ENCODE results near the gene KSR2. TPM values are rescaled to one million over a fixed set of nuclear protein-coding genes. Genes with fewer than 3 reads are reported as not detected.
"Not testable (repeated sequence)": the region's sequence is repeated elsewhere in the genome, so short reads cannot be mapped to it uniquely, and the experiment has no call there.

KSR2 gene
- total RNA-seq, 2 experiments from 2014 or later, result 0.14 to 0.16 TPM

DNA sequence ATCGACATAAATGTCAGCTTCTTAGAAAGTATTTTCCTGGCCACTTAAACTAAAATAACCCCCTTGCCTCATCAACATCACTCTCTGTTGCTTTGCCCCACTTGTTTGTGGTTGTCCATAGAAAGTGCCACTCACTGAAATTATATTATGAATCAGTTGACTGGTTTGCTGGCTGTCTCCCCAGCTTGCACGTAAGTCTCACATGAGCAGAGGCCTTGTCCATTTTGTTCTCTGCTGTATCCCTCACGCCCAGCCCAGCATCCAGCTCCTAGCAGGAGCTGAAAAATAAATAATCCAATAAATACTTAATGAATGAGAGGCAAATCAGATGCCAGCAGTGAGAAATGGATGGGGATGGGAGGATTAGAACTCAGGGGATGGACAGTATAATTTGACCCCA lies 159.3 kb downstream of the KSR2 start:
- Mint-ChIP-seq H3K4me3 (no peak overlapping the region), H3K4me1 (no peaks in the 10 kb centered on the region), H3K27ac (no peak overlapping the region), H3K27me3 (peaks cover 22% of the 10 kb centered on the region), H3K36me3 (ENCODE audit: low read depth) (no peaks in the 10 kb centered on the region), H3K9me3 (ENCODE audit: low read depth) (no peaks in the 10 kb centered on the region)
- ATAC-seq (no peak), DNase-seq (no peak)
- intact Hi-C loops (cut with DNase I, micrococcal nuclease), result no loop called here
- ChIA-PET CTCF (interaction anchor here (0.7 kb wide), 1 partner anchor 28 kb away, joined by 3 read pairs; no protein-coding TSS in a partner anchor), POLR2A (no interaction called here)

DNA sequence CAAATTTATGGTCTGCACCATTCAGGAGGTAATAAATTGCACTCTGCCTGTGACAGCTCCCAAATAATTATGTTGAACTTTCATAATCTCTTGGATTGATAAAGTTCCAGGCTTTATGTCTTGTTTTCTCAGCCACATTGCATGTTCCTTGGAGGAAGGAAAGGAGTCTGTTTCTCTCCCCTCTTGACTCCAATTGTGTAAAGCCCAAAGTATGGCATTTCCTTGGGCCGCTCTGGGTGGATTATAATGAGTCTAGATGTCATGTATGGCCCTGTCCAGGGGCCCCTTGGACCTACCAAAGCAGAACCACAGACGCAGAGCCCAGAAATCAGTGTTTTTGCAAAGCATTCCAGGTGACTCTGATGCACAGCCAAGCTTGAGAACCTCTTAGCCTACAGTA lies 160.8 kb downstream of the KSR2 start:
- peaks cover 17% of the 10 kb centered on the region for H3K27me3 Mint-ChIP-seq
- H3K4me3 Mint-ChIP-seq, result no peak overlapping the region
- intact Hi-C loops (cut with DNase I, micrococcal nuclease), result no loop called here
- H3K4me1 Mint-ChIP-seq, result no peaks in the 10 kb centered on the region
- H3K36me3 Mint-ChIP-seq (ENCODE audit: low read depth), result no peaks in the 10 kb centered on the region
- H3K27ac Mint-ChIP-seq, result no peak overlapping the region
- ChIA-PET POLR2A (no interaction called here), CTCF (no interaction called here)
- ATAC-seq, result no peak
- DNase-seq, result no peak
- H3K9me3 Mint-ChIP-seq (ENCODE audit: low read depth), result no peaks in the 10 kb centered on the region

GRCh38 chr12:117807355-117807754 lies 161.4 kb downstream of the KSR2 start:
- Mint-ChIP-seq H3K4me3 (no peak overlapping the region), H3K9me3 (ENCODE audit: low read depth) (no peaks in the 10 kb centered on the region), H3K27ac (no peak overlapping the region), H3K27me3 (peaks cover 17% of the 10 kb centered on the region), H3K36me3 (ENCODE audit: low read depth) (no peaks in the 10 kb centered on the region), H3K4me1 (no peaks in the 10 kb centered on the region)
- DNase-seq (no peak), ATAC-seq (no peak)
- POLR2A ChIA-PET, result no interaction called here
- intact Hi-C loops (cut with DNase I, micrococcal nuclease), result no loop called here
- CTCF ChIA-PET, result no interaction called here

DNA sequence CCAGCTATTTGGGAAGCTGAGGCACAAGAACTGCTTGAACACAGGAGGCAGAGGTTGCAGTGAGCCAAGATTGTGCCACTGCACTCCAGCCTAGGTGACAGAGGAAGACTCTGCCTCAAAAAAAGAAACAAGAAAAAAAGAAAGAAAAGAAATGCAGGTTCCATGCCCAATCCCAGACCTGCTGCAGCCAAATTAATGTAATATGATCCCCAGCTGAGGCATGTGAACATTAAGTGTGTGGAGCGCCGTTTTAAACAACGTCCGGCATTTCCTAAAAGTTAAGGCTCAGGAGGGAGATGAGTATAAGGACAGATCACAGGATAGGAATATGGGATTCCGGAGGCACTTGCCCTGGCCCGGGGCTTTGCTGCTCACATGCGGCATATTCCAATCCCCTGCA lies 162.9 kb downstream of the KSR2 start:
- Mint-ChIP-seq H3K27ac (no peak overlapping the region), H3K9me3 (ENCODE audit: low read depth) (no peaks in the 10 kb centered on the region), H3K27me3 (peaks cover 17% of the 10 kb centered on the region), H3K4me1 (no peaks in the 10 kb centered on the region), H3K4me3 (no peak overlapping the region), H3K36me3 (ENCODE audit: low read depth) (no peaks in the 10 kb centered on the region)
- ChIA-PET CTCF (no interaction called here), POLR2A (no interaction called here)
- intact Hi-C loops (cut with DNase I, micrococcal nuclease), result no loop called here
- no peak for ATAC-seq
- no peak for DNase-seq

DNA sequence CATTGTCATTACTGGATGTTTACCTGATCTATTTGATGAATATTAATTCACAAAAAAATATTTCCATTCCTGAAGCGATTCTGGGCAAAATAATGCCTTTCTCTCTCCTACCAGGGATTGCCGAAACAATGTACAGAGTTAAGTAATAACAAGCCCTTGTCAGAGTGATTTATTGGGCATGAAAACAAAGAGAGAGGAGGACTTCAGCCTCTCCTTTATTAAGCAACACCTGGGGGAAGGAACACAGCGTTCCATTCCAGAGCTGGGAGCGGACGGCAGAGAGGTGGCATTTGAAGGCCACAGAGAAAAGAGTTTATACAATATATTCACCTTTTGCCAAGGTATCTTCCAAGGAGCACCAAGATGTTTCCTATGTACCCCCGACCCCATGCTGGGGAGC lies 165.8 kb downstream of the KSR2 start:
- POLR2A ChIA-PET, result no interaction called here
- Mint-ChIP-seq H3K27ac (no peak overlapping the region), H3K4me1 (no peaks in the 10 kb centered on the region), H3K27me3 (peaks cover 6% of the 10 kb centered on the region), H3K36me3 (ENCODE audit: low read depth) (no peaks in the 10 kb centered on the region), H3K9me3 (ENCODE audit: low read depth) (no peaks in the 10 kb centered on the region), H3K4me3 (no peak overlapping the region)
- ATAC-seq, result no peak
- no peak for DNase-seq
- CTCF ChIA-PET, result interaction anchor here (0.6 kb wide), 1 partner anchor 106 kb away, joined by 3 read pairs; no protein-coding TSS in a partner anchor
- intact Hi-C loops (cut with DNase I, micrococcal nuclease), result no loop called here

DNA sequence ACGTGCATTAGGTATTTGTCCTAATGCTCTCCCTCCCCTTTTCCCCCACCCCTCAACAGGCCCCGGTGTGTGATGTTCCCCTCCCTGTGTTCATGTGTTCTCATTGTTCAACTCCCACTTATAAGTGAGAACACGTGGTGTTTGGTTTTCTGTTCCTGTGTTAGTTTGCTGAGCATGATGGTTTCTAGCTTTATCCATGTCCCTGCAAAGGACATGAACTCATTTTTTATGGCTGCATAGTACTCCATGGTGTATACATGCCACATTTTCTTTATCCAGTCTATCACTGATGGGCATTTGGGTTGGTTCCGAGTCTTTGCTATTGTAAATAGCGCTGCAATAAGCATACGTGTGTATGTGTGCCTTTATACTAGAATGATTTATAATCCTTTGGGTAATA lies 168.1 kb downstream of the KSR2 start:
- H3K36me3 Mint-ChIP-seq (ENCODE audit: low read depth); H3K4me3 Mint-ChIP-seq; H3K9me3 Mint-ChIP-seq (ENCODE audit: low read depth); POLR2A ChIA-PET; H3K27ac Mint-ChIP-seq; ATAC-seq; intact Hi-C loops (cut with DNase I, micrococcal nuclease); H3K4me1 Mint-ChIP-seq; DNase-seq; H3K27me3 Mint-ChIP-seq: not testable (repeated sequence)
- CTCF ChIA-PET, result interaction anchor here (1.0 kb wide), 1 partner anchor 49 kb away, joined by 3 read pairs; no protein-coding TSS in a partner anchor

DNA sequence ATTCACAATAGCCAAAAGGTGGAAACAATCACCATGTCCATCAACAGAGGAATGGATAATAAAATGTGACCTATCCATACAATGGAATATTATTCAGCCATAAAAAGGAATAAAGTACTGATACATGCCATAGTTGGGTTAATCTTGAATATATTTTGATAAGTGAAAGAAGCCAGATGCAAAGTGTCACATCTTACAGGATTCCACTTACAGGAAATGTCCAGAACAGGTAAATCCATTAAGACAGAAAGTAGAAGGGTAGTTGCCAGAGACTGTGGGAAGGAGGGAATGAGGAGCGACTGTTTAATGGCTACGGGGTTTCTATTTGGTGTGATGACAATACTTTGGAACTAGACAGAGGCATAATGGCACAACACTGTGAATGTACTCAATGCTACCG lies 171.6 kb downstream of the KSR2 start:
- DNase-seq (no peak), ATAC-seq (no peak)
- H3K4me1 Mint-ChIP-seq, result no peaks in the 10 kb centered on the region
- CTCF ChIA-PET, result no interaction called here
- intact Hi-C loops (cut with DNase I, micrococcal nuclease), result no loop called here
- H3K9me3 Mint-ChIP-seq (ENCODE audit: low read depth), result no peaks in the 10 kb centered on the region
- POLR2A ChIA-PET, result no interaction called here
- no peaks in the 10 kb centered on the region for H3K27me3 Mint-ChIP-seq
- no peaks in the 10 kb centered on the region for H3K36me3 Mint-ChIP-seq (ENCODE audit: low read depth)
- no peak overlapping the region for H3K4me3 Mint-ChIP-seq
- H3K27ac Mint-ChIP-seq, result no peak overlapping the region

DNA sequence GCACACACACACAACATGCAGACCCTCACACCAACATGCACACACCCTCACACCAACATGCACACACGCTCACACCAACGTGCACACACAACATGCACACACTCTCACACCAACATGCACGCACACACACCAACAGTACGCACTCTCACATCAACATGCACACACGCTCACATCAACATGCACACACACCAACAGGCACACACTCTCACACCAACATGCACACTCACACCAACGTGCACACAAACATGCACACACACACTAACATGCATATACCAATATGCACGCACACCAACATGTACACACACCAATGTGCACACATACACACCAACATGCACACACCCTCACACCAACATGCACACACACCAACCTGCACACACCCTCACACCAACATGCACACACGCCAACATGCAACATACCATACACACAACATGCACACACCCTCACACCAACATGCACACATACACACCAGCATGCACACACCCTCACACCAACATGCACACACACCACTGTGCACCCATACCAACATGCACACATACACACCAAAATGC lies 175.8 kb downstream of the KSR2 start:
- intact Hi-C loops (cut with DNase I, micrococcal nuclease), result no loop called here
- CTCF ChIA-PET, result no interaction called here
- Mint-ChIP-seq H3K4me1 (no peaks in the 10 kb centered on the region), H3K36me3 (ENCODE audit: low read depth) (no peaks in the 10 kb centered on the region), H3K27me3 (peaks cover 2% of the 10 kb centered on the region), H3K9me3 (ENCODE audit: low read depth) (no peaks in the 10 kb centered on the region), H3K4me3 (no peak overlapping the region), H3K27ac (no peak overlapping the region)
- no peak for DNase-seq
- ATAC-seq, result no peak
- POLR2A ChIA-PET, result no interaction called here

GRCh38 chr12:117792471-117792870 lies 176.3 kb downstream of the KSR2 start:
- Mint-ChIP-seq H3K27ac (no peak overlapping the region), H3K4me1 (no peaks in the 10 kb centered on the region), H3K9me3 (ENCODE audit: low read depth) (no peaks in the 10 kb centered on the region), H3K4me3 (no peak overlapping the region), H3K36me3 (ENCODE audit: low read depth) (no peaks in the 10 kb centered on the region), H3K27me3 (peaks cover 2% of the 10 kb centered on the region)
- no peak for ATAC-seq
- intact Hi-C loops (cut with DNase I, micrococcal nuclease), result no loop called here
- DNase-seq, result no peak
- POLR2A ChIA-PET, result no interaction called here
- CTCF ChIA-PET, result no interaction called here

DNA sequence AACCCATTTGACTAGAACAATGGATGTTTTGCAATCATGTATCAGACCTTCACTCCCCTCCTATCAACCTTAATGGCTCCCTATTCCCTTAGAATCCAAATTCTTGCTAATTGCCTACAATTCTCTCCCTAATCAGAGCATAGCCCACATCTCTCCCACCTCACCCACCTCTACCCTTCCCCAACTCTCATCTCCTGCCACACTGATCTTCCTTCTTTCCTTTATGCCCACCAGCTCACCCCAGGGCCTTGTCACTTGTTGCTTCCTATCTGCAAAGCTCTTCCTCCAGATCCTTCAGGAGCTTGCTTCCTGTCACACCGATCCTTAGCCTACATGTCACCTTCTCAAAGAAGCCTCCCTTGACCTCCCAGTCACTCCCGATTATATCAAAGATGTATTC lies 177.8 kb downstream of the KSR2 start:
- intact Hi-C loops (cut with DNase I, micrococcal nuclease), result no loop called here
- Mint-ChIP-seq H3K9me3 (ENCODE audit: low read depth) (peaks cover 2% of the 10 kb centered on the region), H3K4me3 (no peak overlapping the region), H3K27me3 (peaks cover 4% of the 10 kb centered on the region), H3K36me3 (ENCODE audit: low read depth) (no peaks in the 10 kb centered on the region), H3K4me1 (no peaks in the 10 kb centered on the region), H3K27ac (no peak overlapping the region)
- DNase-seq (no peak), ATAC-seq (no peak)
- ChIA-PET CTCF (interaction anchor here (1.6 kb wide), 1 partner anchor 46 kb away, joined by 4 read pairs; no protein-coding TSS in a partner anchor), POLR2A (no interaction called here)

DNA sequence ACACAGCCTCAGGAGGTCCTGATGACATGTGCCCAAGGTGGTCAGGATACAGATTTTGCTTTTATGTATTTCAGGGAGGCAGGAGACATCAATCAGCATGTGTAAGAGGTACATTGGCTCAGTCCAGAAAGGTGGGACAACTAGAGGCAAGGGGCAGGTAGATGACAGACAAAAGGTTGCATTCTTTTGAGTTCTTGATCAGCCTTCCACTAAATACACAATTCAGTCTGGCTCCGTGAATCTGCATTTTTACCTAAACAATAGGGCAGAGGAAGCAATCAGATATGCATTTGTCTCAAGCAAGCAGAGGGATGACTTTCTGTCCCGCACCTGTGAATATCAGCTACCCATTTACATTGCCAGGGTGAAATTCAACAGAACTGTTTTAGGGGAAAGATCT lies 178.6 kb downstream of the KSR2 start:
- no peak overlapping the region for H3K27ac Mint-ChIP-seq
- no peak for ATAC-seq
- peaks cover 2% of the 10 kb centered on the region for H3K9me3 Mint-ChIP-seq (ENCODE audit: low read depth)
- DNase-seq, result no peak
- no peak overlapping the region for H3K4me3 Mint-ChIP-seq
- H3K27me3 Mint-ChIP-seq, result peaks cover 4% of the 10 kb centered on the region
- H3K36me3 Mint-ChIP-seq (ENCODE audit: low read depth), result no peaks in the 10 kb centered on the region
- ChIA-PET POLR2A (no interaction called here), CTCF (interaction anchor here (0.6 kb wide), 1 partner anchor 1669 kb away, joined by 3 read pairs; no protein-coding TSS in a partner anchor)
- intact Hi-C loops (cut with DNase I, micrococcal nuclease), result no loop called here
- no peaks in the 10 kb centered on the region for H3K4me1 Mint-ChIP-seq

DNA sequence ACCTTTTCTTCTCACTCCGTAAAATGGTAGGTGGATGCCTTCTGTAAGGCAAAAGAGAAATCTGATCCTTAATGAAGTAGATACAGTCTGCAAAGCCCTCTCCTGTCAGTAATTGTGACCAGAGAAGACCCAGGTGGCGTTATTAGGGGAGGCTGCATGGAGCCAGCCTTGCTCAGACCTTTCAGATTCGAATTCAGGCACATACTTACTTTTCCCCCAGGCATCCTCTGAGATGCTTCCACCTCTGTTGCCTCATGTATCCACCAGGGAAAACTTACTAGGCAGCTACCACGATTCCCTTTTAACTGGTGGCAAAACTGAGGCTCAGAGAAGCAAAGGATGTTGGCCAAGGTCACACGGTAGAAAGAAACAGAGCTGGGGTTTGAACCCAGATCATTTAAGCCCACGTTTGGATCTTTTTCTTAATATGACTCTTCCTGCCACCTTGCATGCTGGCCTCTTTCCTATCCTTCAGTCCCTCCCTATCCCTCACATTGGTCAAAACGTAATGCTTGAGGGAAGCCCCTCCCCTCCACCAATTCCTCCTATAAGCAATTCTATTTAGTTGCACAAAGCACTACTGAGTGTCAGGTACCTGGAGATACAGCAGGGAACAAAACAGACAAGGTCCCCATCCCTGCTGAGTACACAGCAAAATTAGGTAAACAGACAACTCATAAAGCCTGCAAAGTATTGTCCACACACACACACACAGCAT lies 179.4 kb downstream of the KSR2 start:
- ChIA-PET POLR2A (no interaction called here), CTCF (no interaction called here)
- H3K4me3 Mint-ChIP-seq, result no peak overlapping the region
- DNase-seq (no peak), ATAC-seq (no peak)
- peaks cover 4% of the 10 kb centered on the region for H3K27me3 Mint-ChIP-seq
- H3K27ac Mint-ChIP-seq, result no peak overlapping the region
- H3K4me1 Mint-ChIP-seq, result no peaks in the 10 kb centered on the region
- no peaks in the 10 kb centered on the region for H3K36me3 Mint-ChIP-seq (ENCODE audit: low read depth)
- intact Hi-C loops (cut with DNase I, micrococcal nuclease), result no loop called here
- peaks cover 2% of the 10 kb centered on the region for H3K9me3 Mint-ChIP-seq (ENCODE audit: low read depth)
